Lung (tissue), 12 donors: ENCODE data around the gene TMEM214. TPM values are rescaled to one million over a fixed set of nuclear protein-coding genes. Genes with fewer than 3 reads are reported as not detected.

Experiments used
- ATAC-seq: fragments of 200-7000 bp; cut with Tn5 transposase; one replicate; pipeline ENCODE4 v1.9.1; 2020; ENCODE audit warnings: moderate number of reproducible peaks; ENCODE audit not compliant: insufficient read depth, low FRiP score
- DNase-seq, 3 donors: peaks; one replicate each; pipeline ENCODE4 v3.0.0-alpha.2; 2013 to 2017
- H3K27ac ChIP-seq, 2 donors: one replicate each; pipeline ENCODE4 v1.5.1; 2013; ENCODE audit warnings: mild to moderate bottlenecking in 2 of 2, moderate library complexity in 2 of 2, control low read depth in 1 of 2, inconsistent platforms in 1 of 2, low read depth in 1 of 2, low read length in 1 of 2
- H3K27me3 ChIP-seq, 3 donors: one replicate each; pipeline ENCODE4 v1.5.1; 2013; ENCODE audit warnings: low read length in 2 of 3; ENCODE audit not compliant: control insufficient read depth in 3 of 3, insufficient read depth in 3 of 3
- H3K36me3 ChIP-seq, 4 donors: one replicate each; pipeline ENCODE4 v1.5.1; 2013; ENCODE audit warnings: low read length in 4 of 4, mild to moderate bottlenecking in 1 of 4, moderate library complexity in 1 of 4; ENCODE audit not compliant: control insufficient read depth in 4 of 4, insufficient read depth in 4 of 4
- H3K4me1 ChIP-seq, 5 donors: one replicate each; pipeline ENCODE4 v1.5.1; 2013; ENCODE audit warnings: low read length in 5 of 5, mild to moderate bottlenecking in 2 of 5, moderate library complexity in 1 of 5; ENCODE audit not compliant: control insufficient read depth in 5 of 5, insufficient read depth in 5 of 5
- H3K4me3 ChIP-seq: one replicate; pipeline ENCODE4 v1.5.1; 2013; ENCODE audit warnings: mild to moderate bottlenecking, control low read depth, moderate library complexity
- H3K9ac ChIP-seq, 2 donors: one replicate each; pipeline ENCODE4 v1.5.1; 2013; ENCODE audit warnings: low read length in 2 of 2, control low read depth in 1 of 2; ENCODE audit not compliant: insufficient read depth in 1 of 2
- H3K9me3 ChIP-seq, 4 donors: one replicate each; pipeline ENCODE4 v1.5.1; 2013; ENCODE audit warnings: low read length in 3 of 4, mild to moderate bottlenecking in 1 of 4, moderate library complexity in 1 of 4; ENCODE audit not compliant: control insufficient read depth in 4 of 4, insufficient read depth in 3 of 4
- CTCF ChIP-seq: IDR thresholded peaks from 2 replicates; pipeline ENCODE4 v1.5.1; 2012; ENCODE audit warnings: mild to moderate bottlenecking; ENCODE audit errors: control extremely low read depth, extremely low read depth
- WGBS, 2 donors: extraction: QIAGEN DNeasy Blood & Tissue Kit; methylation state at CpG; one replicate each; pipeline ENCODE4 v1.1.7; 2013; 5-methylcytosine and 5-hydroxymethylcytosine counted together
- polyA plus RNA-seq, 2 donors: library from polyadenylated mRNA; stranded (reverse); fragments of 200-250 nt; gene quantifications; one replicate each; pipeline ENCODE4 v1.2.1, GENCODE V29; 2013
- total RNA-seq, 2 donors: library from RNA; depleted of rRNA in 1 of 2; stranded (reverse); fragments of >200 nt in 1 of 2; gene quantifications; one replicate each; pipeline ENCODE4 v1.2.1, GENCODE V29; 2014 to 2021
- donor health status: control.
- donor health status: control.
- donor health status: Bipolar disorder and iron deficiency.
- donor health status: healthy.
- donor health status: DM: yes; HTN: yes; CAD: no.

The TMEM214 gene
- total and polyA plus RNA-seq, 4 donors, result 34.3 to 99.2 (median 59.6) TPM

GRCh38 chr2:27054721-27055120 lies 22.0 kb downstream of the TMEM214 start:
- no peak for ATAC-seq
- peaks cover 0 to 8% (median 2%) of the 10 kb centered on the region in 5 donors for H3K4me1 ChIP-seq
- 97% methylated on average over 11 of the region's 11 CpGs for WGBS, 2 donors
- DNase-seq, result no peak
- H3K4me3 ChIP-seq, result no peak overlapping the region
- H3K9ac ChIP-seq, result no peak overlapping the region
- H3K27ac ChIP-seq, result no peak overlapping the region
- no peaks in the 10 kb centered on the region for H3K27me3 ChIP-seq
- TF ChIP-seq CTCF, result no peak
- H3K36me3 ChIP-seq, result peaks cover 3 to 54% (median 42%) of the 10 kb centered on the region in 4 donors
- no peaks in the 10 kb centered on the region for H3K9me3 ChIP-seq

GRCh38 chr2:27057184-27057583 lies 24.4 kb downstream of the TMEM214 start:
- Histone ChIP-seq H3K36me3 (peaks cover 3 to 61% (median 47%) of the 10 kb centered on the region in 4 donors), H3K9me3 (no peaks in the 10 kb centered on the region), H3K27me3 (no peaks in the 10 kb centered on the region), H3K9ac (no peak overlapping the region), H3K27ac (no peak overlapping the region), H3K4me1 (peaks cover 0 to 5% (median 0%) of the 10 kb centered on the region in 5 donors), H3K4me3 (no peak overlapping the region)
- no peak for DNase-seq
- no peak for TF ChIP-seq CTCF
- ATAC-seq, result no peak
- WGBS, 2 donors, result 95 to 96% methylated on average over 6 of the region's 6 CpGs

- 94 to 96% methylated on average over 10 of the region's 10 CpGs for WGBS, 2 donors
- H3K4me3 ChIP-seq, result no peak overlapping the region
- no peak for DNase-seq
- ATAC-seq, result no peak
- no peaks in the 10 kb centered on the region for H3K4me1 ChIP-seq
- no peaks in the 10 kb centered on the region for H3K9me3 ChIP-seq
- no peak for TF ChIP-seq CTCF
- H3K27ac ChIP-seq, result no peak overlapping the region
- H3K9ac ChIP-seq, result no peak overlapping the region
- peaks cover 5 to 59% (median 47%) of the 10 kb centered on the region in 4 donors for H3K36me3 ChIP-seq
- no peaks in the 10 kb centered on the region for H3K27me3 ChIP-seq
These were observed 25.4 kb downstream of the TMEM214 start for GRCh38 chr2:27058210-27058609.
